HEK293T (cell line): Measurements from ENCODE around the gene HP.

Source experiments
- CTCF ChIA-PET: fragments of 350-600 bp; formaldehyde crosslinking; extraction: SDS; loops from one replicate; lab custom pipeline; 2021; ENCODE audit warnings: antibody characterized with exemption, inconsistent platforms; lab: Yijun Ruan, JAX
- POLR2A ChIA-PET: fragments of 350-600 bp; formaldehyde crosslinking; extraction: SDS; loops from one replicate; lab custom pipeline; 2020; ENCODE audit warnings: antibody characterized with exemption, inconsistent platforms; lab: Yijun Ruan, JAX
- DNase-seq: peaks from one replicate; pipeline ENCODE4 v3.0.0; 2012; ENCODE audit warnings: mixed read lengths; ENCODE audit errors: extremely low spot score
- ARNT ChIP-seq: fragments of 450-650 bp; IDR thresholded peaks from 2 replicates; pipeline ENCODE4 v1.6.1; 2017; ENCODE audit warnings: mild to moderate bottlenecking
- BHLHE40 ChIP-seq: fragments of 450-650 bp; IDR thresholded peaks from 2 replicates; pipeline ENCODE4 v1.6.1; 2016; ENCODE audit warnings: mild to moderate bottlenecking, moderate library complexity, borderline replicate concordance
- CTBP1 ChIP-seq: fragments of 450-650 bp; IDR thresholded peaks from 2 replicates; pipeline ENCODE4 v1.6.1; 2016; ENCODE audit warnings: borderline replicate concordance
- ELF4 ChIP-seq: fragments of 450-650 bp; IDR thresholded peaks from 2 replicates; pipeline ENCODE4 v1.6.1; 2017; ENCODE audit warnings: antibody characterized with exemption
- FOXA1 ChIP-seq: fragments of 450-650 bp; IDR thresholded peaks from 2 replicates; pipeline ENCODE4 v1.6.1; 2016; ENCODE audit warnings: mild to moderate bottlenecking
- FOXK2 ChIP-seq: fragments of 450-650 bp; IDR thresholded peaks from 2 replicates; pipeline ENCODE4 v1.6.1; 2016; ENCODE audit warnings: mild to moderate bottlenecking
- FOXM1 ChIP-seq: fragments of 450-650 bp; IDR thresholded peaks from 2 replicates; pipeline ENCODE4 v1.6.1; 2017; ENCODE audit warnings: mild to moderate bottlenecking, borderline replicate concordance
- HDGF ChIP-seq: fragments of 450-650 bp; IDR thresholded peaks from 2 replicates; pipeline ENCODE4 v1.6.1; 2017; ENCODE audit warnings: antibody characterized with exemption, borderline replicate concordance
- L3MBTL2 ChIP-seq: fragments of 450-650 bp; conservative IDR thresholded peaks from 2 replicates; pipeline ENCODE4 v1.6.1; 2016; ENCODE audit warnings: mild to moderate bottlenecking
- LEF1 ChIP-seq: fragments of 450-650 bp; IDR thresholded peaks from 2 replicates; pipeline ENCODE4 v1.6.1; 2017; ENCODE audit warnings: mild to moderate bottlenecking, borderline replicate concordance
- NFRKB ChIP-seq: fragments of 450-650 bp; IDR thresholded peaks from 2 replicates; pipeline ENCODE4 v1.6.1; 2016; ENCODE audit warnings: mild to moderate bottlenecking, moderate library complexity
- SP1 ChIP-seq: fragments of 450-650 bp; IDR thresholded peaks from 2 replicates; pipeline ENCODE4 v1.6.1; 2017
- SUZ12 ChIP-seq: fragments of 450-650 bp; IDR thresholded peaks from 2 replicates; pipeline ENCODE4 v1.6.1; 2016; ENCODE audit warnings: mild to moderate bottlenecking
- TARDBP ChIP-seq: fragments of 450-650 bp; IDR thresholded peaks from 2 replicates; pipeline ENCODE4 v1.6.1; 2016
- ZNF384 ChIP-seq: fragments of 450-650 bp; IDR thresholded peaks from 2 replicates; pipeline ENCODE4 v1.6.1; 2016
- TF ChIP-seq, protein P1 (sequence below): fragments of 450-650 bp; IDR thresholded peaks from 2 replicates; pipeline ENCODE4 v1.6.1; 2016

The HP gene

DNA sequence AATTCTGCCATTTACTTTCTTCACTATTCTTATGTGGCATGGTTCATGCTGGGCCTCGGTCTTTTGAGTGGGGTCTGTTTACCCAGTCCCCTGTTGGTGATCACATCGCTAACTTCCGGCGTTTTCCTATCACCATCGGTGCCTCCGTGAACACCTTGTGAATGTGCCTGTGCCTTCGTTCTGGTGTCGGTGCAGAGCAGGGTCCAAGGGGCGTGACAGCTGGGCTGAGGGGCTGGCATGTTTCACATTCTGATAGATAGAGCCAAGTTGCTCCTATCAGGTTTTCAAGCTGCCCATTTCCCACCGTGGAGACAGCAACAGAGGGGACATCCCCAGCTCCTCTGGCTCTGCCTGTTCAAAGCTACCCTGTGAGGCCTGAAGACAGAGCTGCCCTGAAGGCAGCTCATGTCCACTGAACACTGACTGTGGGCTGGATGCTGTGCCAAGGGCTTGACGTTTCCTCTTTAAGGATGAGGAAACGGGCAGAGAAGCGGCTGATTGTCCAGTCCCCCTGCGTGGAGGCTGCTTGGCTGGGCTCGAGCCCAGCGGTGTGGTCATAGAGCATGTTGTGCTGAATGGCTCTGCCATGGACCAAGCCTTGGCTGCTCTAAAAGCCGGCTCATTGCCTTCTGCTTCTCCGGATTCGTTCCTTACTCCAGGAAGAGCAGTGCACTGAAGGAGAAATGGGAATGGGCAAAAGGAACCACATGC, 28.7 kb upstream of the HP start:
- CTCF ChIA-PET, result no interaction called here
- TF ChIP-seq FOXA1 (no peak), BHLHE40 (no peak), LEF1 (no peak), ZNF384 (no peak), ELF4 (no peak), FOXK2 (no peak), CTBP1 (no peak), TARDBP (no peak), FOXM1 (no peak), NFRKB (no peak), L3MBTL2 (no peak), ARNT (no peak), SP1 (no peak), HDGF (no peak), SUZ12 (no peak)
- TF ChIP-seq, protein P1, sequence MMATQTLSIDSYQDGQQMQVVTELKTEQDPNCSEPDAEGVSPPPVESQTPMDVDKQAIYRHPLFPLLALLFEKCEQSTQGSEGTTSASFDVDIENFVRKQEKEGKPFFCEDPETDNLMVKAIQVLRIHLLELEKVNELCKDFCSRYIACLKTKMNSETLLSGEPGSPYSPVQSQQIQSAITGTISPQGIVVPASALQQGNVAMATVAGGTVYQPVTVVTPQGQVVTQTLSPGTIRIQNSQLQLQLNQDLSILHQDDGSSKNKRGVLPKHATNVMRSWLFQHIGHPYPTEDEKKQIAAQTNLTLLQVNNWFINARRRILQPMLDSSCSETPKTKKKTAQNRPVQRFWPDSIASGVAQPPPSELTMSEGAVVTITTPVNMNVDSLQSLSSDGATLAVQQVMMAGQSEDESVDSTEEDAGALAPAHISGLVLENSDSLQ, result no peak

DNA sequence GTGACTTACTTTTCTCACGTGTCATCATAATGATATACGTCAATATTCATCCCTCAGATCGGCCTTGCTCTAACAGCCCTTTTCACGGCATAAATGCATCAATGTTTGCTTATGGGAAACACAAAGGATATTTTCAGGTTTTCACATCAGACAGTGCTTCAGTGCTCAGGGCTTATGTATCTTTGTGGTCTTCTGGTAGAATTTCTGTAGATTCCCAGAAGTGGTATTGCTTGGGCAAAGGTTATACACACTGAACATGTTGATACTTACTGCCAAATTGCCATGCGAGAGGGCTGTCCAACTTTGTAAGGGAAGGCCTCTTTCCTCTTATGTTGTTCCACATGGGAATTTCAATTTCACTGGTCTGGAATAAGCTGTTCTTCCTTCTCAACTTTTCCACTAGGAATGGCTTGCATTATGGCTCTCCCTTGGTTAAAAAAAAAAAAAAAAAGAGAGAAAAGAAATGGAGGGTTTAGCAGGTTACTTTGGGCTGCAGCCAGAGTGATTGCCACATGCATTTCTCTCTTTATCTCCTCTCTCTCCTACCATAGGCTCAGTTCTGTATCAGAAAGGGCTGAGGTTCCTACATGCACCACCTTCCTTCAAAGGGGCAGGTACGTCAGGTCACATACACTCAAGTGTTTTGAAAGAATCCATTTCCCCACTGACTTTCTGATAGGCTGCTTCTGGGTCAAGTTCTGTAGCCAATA, 26.5 kb upstream of the HP start:
- TF ChIP-seq BHLHE40 (no peak), ZNF384 (no peak), ELF4 (no peak), SUZ12 (no peak)
- TF ChIP-seq, protein P1, result no peak
- POLR2A ChIA-PET, result interaction anchor here (0.5 to 0.8 kb wide), 2 partner anchors 9 to 357 kb away, joined by 3 read pairs; no protein-coding TSS in a partner anchor
- CTCF ChIA-PET, result no interaction called here
- DNase-seq, result no peak

More for the DNA sequence above, 28.7 kb upstream of the HP start:
- DNase-seq, result no peak
- POLR2A ChIA-PET, result interaction anchor here (1.0 kb wide), 1 partner anchor 13 kb away, joined by 3 read pairs; no protein-coding TSS in a partner anchor

DNA sequence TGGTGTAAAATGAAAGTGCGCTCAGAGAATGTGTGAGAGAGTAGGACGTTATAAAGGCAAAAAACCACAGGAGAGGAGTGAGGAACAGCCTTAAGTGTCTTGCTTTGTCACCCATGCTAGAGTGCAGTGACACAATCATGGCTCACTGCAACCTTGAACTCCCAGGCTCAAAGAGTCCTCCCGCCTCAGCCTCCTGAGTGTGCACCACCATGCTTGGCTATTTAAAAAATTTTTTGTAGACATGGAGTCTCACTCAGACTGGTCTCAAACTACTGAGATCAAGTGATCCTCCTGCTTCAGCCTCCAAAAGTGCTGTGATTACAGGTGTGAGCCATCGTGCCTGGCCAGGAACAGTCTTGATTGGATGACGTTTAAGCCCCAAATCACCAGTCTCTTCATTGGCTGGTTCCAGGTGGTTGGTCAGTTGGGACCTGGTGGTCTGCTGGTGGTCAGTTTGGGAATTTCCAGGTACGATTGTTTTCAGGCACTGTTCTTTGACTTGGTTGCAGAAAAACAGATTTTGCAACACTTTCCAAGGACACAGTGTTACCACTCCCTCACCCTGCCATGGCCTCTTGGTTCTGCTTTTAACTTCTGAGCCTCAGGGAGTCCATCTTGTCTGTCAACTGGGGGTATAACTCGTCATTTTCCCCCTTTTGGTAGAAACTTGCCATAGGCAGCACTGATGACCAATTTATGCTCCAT, 24.6 kb upstream of the HP start:
- no peak for DNase-seq
- ChIA-PET POLR2A (no interaction called here), CTCF (no interaction called here)
- TF ChIP-seq HDGF (no peak), SUZ12 (no peak), ARNT (no peak), TARDBP (no peak), SP1 (no peak), L3MBTL2 (no peak), FOXK2 (no peak), BHLHE40 (no peak), NFRKB (no peak), CTBP1 (no peak), LEF1 (no peak), FOXM1 (no peak), FOXA1 (no peak), ZNF384 (no peak), ELF4 (no peak)
- TF ChIP-seq, protein P1, result no peak

DNA sequence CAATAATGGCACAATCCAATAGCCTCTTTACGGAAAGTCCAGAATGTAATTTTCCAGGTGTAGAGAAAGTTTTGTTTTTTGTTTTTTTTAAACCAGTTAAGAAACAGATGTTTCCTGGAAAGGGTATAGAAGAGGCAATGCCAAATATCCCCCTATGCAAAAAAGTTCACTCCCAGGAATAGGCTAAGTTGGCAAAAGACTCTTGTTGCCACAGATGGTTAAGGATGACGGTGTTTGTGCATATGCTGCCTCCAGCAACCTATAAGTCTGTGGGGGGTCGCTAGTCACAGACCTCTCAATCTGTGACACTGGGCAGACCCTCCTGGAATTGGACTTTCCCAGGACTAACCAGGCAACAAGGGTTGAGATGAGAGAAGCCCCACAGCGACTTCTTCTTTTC, 20.9 kb upstream of the HP start:
- POLR2A ChIA-PET, result no interaction called here

More for the DNA sequence above, 20.9 kb upstream of the HP start:
- DNase-seq, result no peak
- CTCF ChIA-PET, result no interaction called here
- no peak for TF ChIP-seq NFRKB
- TF ChIP-seq ELF4, result no peak
- TF ChIP-seq, protein P1, result no peak
- TF ChIP-seq TARDBP, result no peak
- no peak for TF ChIP-seq FOXK2
- no peak for TF ChIP-seq FOXM1
- no peak for TF ChIP-seq HDGF
- TF ChIP-seq SUZ12, result no peak
- no peak for TF ChIP-seq CTBP1
- no peak for TF ChIP-seq FOXA1
- TF ChIP-seq L3MBTL2, result no peak
- TF ChIP-seq BHLHE40, result no peak
- no peak for TF ChIP-seq ARNT
- TF ChIP-seq ZNF384, result no peak
- TF ChIP-seq SP1, result no peak
- no peak for TF ChIP-seq LEF1
